CMK (cell line): ENCODE data around the gene BTN2A1.
"Not testable (repeated sequence)": the region's sequence is repeated elsewhere in the genome, so short reads cannot be mapped to it uniquely, and the experiment has no call there.

Source experiments
- DNase-seq: peaks from one replicate; pipeline ENCODE4 v3.0.0-alpha.2; 2010; ENCODE audit warnings: low read depth

BTN2A1 gene

DNA sequence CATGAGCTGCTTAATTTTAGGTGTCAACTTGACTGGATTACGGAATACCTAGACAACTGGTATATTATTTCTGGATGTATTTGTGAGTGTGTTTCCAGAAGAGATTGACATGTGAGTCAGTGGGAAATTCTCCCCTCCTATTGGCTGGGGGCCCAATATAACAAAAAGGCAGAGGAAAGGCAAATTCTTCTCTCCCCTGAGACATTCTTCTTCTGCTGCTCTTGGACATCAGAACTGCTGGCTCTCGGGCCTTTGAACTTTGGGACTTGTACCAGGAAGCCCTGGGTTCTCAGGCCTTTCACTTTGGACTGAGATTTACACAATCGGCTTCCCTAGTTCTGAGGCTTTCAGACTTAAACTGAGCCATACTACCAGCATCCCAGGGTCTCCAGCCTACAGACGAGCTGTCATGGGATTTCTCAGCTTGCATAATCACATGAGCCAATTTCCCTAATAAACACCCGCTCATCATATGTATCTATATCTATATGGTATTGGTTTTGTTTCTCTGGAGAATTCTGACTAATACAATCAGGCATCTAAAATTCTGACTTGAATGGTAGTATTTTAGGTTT, 25.0 kb upstream of the BTN2A1 start:
- DNase-seq, result no peak

DNA sequence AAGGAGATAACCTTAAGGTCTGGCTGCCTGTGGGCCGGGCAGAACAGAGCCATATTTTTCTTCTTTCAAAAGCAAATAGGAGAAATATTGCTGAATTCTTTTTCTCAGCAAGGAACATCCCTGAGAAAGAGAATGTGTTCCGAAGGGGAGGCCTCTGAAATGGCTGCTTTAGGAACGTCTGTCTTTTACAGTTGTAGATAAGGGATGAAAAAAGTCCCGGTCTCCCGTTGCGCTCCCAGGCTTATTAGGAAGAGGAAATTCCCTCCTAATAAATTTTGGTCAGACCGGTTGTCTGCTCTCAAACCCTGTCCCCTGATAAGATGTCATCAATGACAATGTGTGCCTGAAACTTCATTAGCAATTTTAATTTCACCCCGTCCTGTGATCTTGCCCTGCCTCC, 24.1 kb upstream of the BTN2A1 start:
- not testable (repeated sequence) for DNase-seq

DNA sequence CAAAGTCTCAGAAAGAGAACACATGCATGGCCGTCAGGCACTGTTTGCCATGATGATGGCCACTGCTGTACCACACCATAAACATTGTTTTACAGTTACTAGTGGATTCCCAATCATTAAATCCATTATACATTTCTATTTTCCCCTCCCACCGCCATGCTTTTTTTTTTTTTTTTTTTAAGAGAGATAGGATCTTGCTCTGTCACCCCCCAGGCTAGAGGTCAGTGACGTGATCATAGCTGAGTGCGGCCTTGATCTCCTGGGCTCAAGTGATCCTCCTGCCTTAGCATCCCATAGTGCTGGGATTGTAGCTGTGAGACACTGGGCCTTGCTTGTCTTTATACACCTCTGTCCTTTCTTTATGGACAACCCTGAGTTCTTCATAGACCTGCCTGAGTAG, 21.7 kb upstream of the BTN2A1 start:
- no peak for DNase-seq

DNA sequence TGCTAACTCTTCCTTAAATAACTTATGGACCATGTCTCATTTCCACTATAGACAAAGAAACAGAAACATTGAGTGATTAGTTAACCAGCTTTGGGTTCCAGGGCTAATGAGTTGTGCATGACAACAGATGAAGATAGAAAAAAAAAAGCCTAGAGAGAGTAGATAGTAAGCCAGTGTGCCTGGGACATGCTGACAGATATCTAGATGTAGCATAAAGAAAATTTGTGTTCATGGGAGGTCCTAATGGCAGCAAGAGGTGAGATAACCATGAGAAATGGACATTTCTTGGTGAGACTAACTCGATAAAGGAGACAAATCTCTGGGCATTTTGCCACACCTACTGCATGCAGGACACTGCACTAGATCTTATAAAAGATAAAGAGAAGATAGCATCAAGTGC, 20.2 kb upstream of the BTN2A1 start:
- DNase-seq, result no peak

DNA sequence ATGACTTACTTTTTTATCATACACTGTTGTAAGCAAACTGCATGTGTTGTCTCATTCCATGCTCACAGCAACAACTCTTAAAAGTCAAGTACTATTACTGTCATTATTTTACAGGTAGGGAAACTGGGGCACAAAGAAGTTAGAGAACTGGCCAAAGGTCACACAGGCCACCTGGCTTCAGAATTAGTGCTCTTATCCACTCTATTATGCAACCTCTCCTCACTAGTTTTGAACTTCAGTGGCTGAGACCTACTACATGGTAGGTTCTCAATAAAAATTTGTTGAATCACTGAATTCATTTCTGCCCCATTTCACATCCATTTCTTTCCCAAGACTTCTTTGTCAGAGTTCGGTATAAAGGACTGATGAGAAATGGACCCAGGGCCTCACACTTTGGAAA, 19.8 kb upstream of the BTN2A1 start:
- DNase-seq, result no peak

- DNase-seq, result no peak
Measured at GRCh38 chr6:26439151-26440125, 18.3 kb upstream of the BTN2A1 start.

DNA sequence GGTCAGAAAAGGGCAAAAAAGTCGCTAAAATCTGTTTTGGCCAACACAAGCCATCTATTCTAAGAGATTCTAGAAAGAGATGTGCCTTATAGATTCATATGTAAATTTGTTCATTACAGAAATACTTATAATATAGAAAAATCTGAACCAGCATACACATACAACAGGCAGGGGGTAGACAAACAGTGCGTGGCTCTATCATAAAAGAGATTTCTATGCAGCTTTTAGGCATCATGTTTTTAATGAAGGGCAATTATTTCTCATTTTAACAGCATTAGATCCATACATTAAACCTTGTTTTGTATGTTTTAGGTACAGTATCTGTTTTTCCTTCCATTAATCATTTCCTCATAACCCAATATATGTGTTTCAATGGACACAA, 16.8 kb upstream of the BTN2A1 start:
- DNase-seq, result no peak

DNA sequence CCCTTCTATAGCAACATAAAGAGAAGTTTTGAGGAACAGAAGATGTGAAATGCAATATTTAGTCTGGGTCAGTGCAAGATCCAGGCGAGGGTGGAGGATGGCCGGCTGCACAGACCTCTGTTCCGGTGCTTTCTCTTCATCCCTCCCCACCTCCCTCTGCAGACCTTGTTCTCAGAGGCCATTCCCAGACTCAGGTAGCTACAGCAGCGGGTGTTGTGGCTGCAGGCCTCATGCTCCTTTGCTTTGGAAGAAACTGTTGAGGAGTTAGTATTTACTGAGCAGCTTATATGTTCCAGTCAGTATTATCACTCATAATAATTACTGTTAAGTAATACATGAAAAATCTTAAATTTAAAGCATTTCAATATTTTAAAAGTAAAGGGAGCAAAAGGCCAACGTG, 15.8 kb upstream of the BTN2A1 start:
- DNase-seq, result no peak

DNA sequence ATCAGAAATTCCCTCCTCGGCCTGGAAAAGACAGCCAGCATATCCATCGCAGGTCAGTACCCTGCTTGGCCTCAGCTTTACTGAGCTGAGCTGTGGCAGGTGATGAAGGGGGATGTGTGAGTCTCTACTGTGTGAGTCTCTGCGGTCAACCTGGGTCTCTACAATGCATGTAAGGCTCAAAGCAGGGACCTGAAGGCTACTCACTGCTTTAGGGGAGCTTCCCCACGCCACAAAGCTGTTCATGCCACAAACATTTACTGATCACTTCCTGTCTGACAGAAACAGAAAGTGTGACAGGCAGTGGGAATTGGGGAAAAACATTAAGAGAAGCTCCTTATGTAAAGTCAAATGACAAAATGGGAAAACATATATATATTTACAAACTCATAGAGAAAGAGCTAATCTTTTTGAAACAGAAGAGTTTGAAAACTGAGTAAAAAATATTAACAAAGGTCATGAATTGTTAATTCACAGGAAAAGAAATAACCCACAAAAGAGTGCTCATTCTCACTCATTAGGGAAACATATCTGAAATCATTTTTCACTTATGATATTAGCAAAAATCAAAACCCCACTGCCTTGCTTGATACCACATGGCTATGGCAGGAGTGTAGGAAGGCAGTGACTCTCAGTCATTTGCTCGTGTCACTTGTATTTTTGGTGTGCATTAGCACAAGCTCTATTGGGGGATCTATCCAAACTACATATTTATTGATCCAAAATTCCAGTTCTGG, 11.7 kb upstream of the BTN2A1 start:
- DNase-seq, result no peak

- no peak for DNase-seq
Measured at GRCh38 chr6:26447257-26447656, 10.5 kb upstream of the BTN2A1 start.

- DNase-seq, result no peak
Measured at GRCh38 chr6:26450240-26450639, 7.5 kb upstream of the BTN2A1 start.

GRCh38 chr6:26452631-26453235, 5.0 kb upstream of the BTN2A1 start:
- DNase-seq, result no peak

- DNase-seq, result no peak
Measured at GRCh38 chr6:26454631-26455030, 3.1 kb upstream of the BTN2A1 start.

- DNase-seq, result no peak
Measured at GRCh38 chr6:26455357-26455970, 2.3 kb upstream of the BTN2A1 start.

GRCh38 chr6:26457264-26457805, 420 bp upstream of the BTN2A1 start:
- no peak for DNase-seq

- DNase-seq, result no peak
Measured at GRCh38 chr6:26459023-26459810, 1.5 kb downstream of the BTN2A1 start.

GRCh38 chr6:26461353-26461752, 3.6 kb downstream of the BTN2A1 start:
- DNase-seq, result not testable (repeated sequence)

DNA sequence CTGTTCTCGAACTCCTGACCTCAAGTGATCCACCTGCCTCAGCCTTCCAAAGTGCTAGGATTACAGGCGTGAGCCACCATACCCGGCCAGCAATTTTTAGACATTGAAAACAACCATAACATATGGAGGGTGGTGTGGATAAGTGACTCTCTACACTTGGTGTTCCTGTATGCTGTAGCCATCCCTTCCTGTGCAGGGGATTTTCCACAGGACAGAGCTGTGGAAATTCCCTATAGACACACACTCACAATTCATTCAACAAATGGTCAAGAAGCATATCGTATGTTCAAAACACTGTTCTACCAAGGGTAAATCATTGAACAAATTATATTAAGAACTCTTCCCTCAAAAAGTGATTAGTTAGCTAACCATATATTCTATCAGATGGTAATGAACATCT, 6.3 kb downstream of the BTN2A1 start:
- no peak for DNase-seq

GRCh38 chr6:26464416-26465131, 6.8 kb downstream of the BTN2A1 start:
- DNase-seq, result no peak

GRCh38 chr6:26465776-26466175, 8.0 kb downstream of the BTN2A1 start:
- DNase-seq, result no peak
